IMR-90 (cell line): ENCODE data around the gene FKBP10. TPM values are rescaled to one million over a fixed set of nuclear protein-coding genes. Genes with fewer than 3 reads are reported as not detected.

ENCODE experiments used
- ATAC-seq: fragments of 200-7000 bp; cut with Tn5 transposase; 2 replicates; pipeline ENCODE4 v1.9.1; 2020; ENCODE audit warnings: low read depth, mild to moderate bottlenecking, moderate library complexity
- BruUV-seq: library from RNA; stranded (reverse); fragments of 400-500 nt; replicated peaks from 2 replicates; lab custom pipeline; 2021; lab: Mats Ljungman, UMichigan
- CTCF ChIA-PET: fragments of 300-600 bp; formaldehyde crosslinking; extraction: SDS; loops from one replicate; lab custom pipeline; 2021; ENCODE audit warnings: antibody characterized with exemption; lab: Yijun Ruan, JAX
- POLR2A ChIA-PET: fragments of 300-600 bp; sonication (Branson Sonifier 250); formaldehyde crosslinking; loops from one replicate; lab custom pipeline; 2022; ENCODE audit warnings: antibody characterized with exemption; ENCODE audit not compliant: unreplicated experiment; lab: Charles Lee
- DNase-seq: peaks from one replicate; pipeline ENCODE4 v3.0.0; 2013
- H2AFZ ChIP-seq: replicated peaks from 2 replicates; pipeline ENCODE3; 2013; ENCODE audit warnings: low read length, mild to moderate bottlenecking; ENCODE audit not compliant: poor library complexity
- H2AK5ac ChIP-seq: 2 replicates; pipeline ENCODE4 v1.6.1; 2013; ENCODE audit warnings: low read depth, low read length, inconsistent platforms
- H2AK9ac ChIP-seq: replicated peaks from 2 replicates; pipeline ENCODE3; 2013; ENCODE audit warnings: mild to moderate bottlenecking, low read depth, low read length, moderate library complexity; ENCODE audit not compliant: poor library complexity
- H2BK120ac ChIP-seq: 2 replicates; pipeline ENCODE4 v1.6.1; 2013; ENCODE audit warnings: low read depth, low read length, inconsistent platforms
- H2BK15ac ChIP-seq: 3 replicates; pipeline ENCODE4 v1.6.1; 2013; ENCODE audit warnings: low read depth, low read length, inconsistent platforms
- H2BK20ac ChIP-seq: 2 replicates; pipeline ENCODE4 v1.6.1; 2013; ENCODE audit warnings: low read depth, mild to moderate bottlenecking, inconsistent platforms, low read length, moderate library complexity
- H2BK5ac ChIP-seq: 2 replicates; pipeline ENCODE4 v1.6.1; 2013; ENCODE audit warnings: mild to moderate bottlenecking, low read depth, low read length, inconsistent platforms; ENCODE audit not compliant: poor library complexity, severe bottlenecking
- H3K14ac ChIP-seq: replicated peaks from 2 replicates; pipeline ENCODE4 v1.6.1; 2013; ENCODE audit warnings: low read depth, low read length, inconsistent platforms
- H3K18ac ChIP-seq: 2 replicates; pipeline ENCODE4 v1.6.1; 2013; ENCODE audit warnings: low read depth, low read length, control low read depth
- H3K23ac ChIP-seq: 2 replicates; pipeline ENCODE4 v1.6.1; 2013; ENCODE audit warnings: low read depth, low read length, inconsistent platforms
- H3K27ac ChIP-seq: 2 replicates; pipeline ENCODE4 v1.5.1; 2013; ENCODE audit warnings: mild to moderate bottlenecking, control low read depth, low read length; ENCODE audit not compliant: insufficient read depth
- H3K27me3 ChIP-seq: 2 replicates; pipeline ENCODE4 v1.6.1; 2013; ENCODE audit warnings: low read length; ENCODE audit not compliant: control insufficient read depth, insufficient read depth
- H3K36me3 ChIP-seq: 2 replicates; pipeline ENCODE4 v1.6.1; 2013; ENCODE audit warnings: low read length, mixed read lengths; ENCODE audit not compliant: control insufficient read depth, insufficient read depth
- H3K4ac ChIP-seq: 2 replicates; pipeline ENCODE4 v1.6.1; 2013; ENCODE audit warnings: low read depth, low read length, inconsistent platforms
- H3K4me1 ChIP-seq: 2 replicates; pipeline ENCODE4 v1.6.1; 2013; ENCODE audit warnings: low read length, mixed read lengths; ENCODE audit not compliant: control insufficient read depth, insufficient read depth
- H3K4me2 ChIP-seq: 2 replicates; pipeline ENCODE4 v1.6.1; 2013; ENCODE audit warnings: low read depth, mild to moderate bottlenecking, control low read depth, low read length, moderate library complexity
- H3K4me3 ChIP-seq: 2 replicates; pipeline ENCODE4 v1.5.1; 2013; ENCODE audit warnings: low read depth, mild to moderate bottlenecking, control low read depth, low read length, moderate library complexity; ENCODE audit not compliant: insufficient read depth
- H3K56ac ChIP-seq: 2 replicates; pipeline ENCODE4 v1.6.1; 2013; ENCODE audit warnings: low read length, inconsistent platforms; ENCODE audit not compliant: insufficient read depth; ENCODE audit errors: extremely low read depth
- H3K79me1 ChIP-seq, 2 experiments: 2 replicates each; pipeline ENCODE4 v1.6.1; 2013; ENCODE audit warnings: low read length in 2 of 2, inconsistent platforms in 1 of 2, low read depth in 1 of 2
- H3K9ac ChIP-seq: 2 replicates; pipeline ENCODE4 v1.6.1; 2013; ENCODE audit warnings: low read depth, low read length, control low read depth
- H3K9me1 ChIP-seq: 2 replicates; pipeline ENCODE4 v1.6.1; 2013; ENCODE audit warnings: low read length, inconsistent platforms; ENCODE audit not compliant: insufficient read depth
- H3K9me3 ChIP-seq: 2 replicates; pipeline ENCODE4 v1.6.1; 2013; ENCODE audit warnings: low read length; ENCODE audit not compliant: control insufficient read depth, insufficient read depth
- H4K20me1 ChIP-seq: 2 replicates; pipeline ENCODE4 v1.6.1; 2013; ENCODE audit warnings: low read length, inconsistent platforms; ENCODE audit not compliant: insufficient read depth
- H4K5ac ChIP-seq: 2 replicates; pipeline ENCODE4 v1.6.1; 2013; ENCODE audit warnings: mild to moderate bottlenecking, low read depth, low read length, control low read depth
- H4K8ac ChIP-seq, 2 experiments: 2 replicates each; pipeline ENCODE4 v1.6.1; 2013; ENCODE audit warnings: low read depth in 2 of 2, low read length in 2 of 2, control low read depth in 1 of 2, inconsistent platforms in 1 of 2
- H4K91ac ChIP-seq: 2 replicates; pipeline ENCODE4 v1.6.1; 2013; ENCODE audit warnings: low read depth, low read length, inconsistent platforms; ENCODE audit not compliant: insufficient read depth
- BHLHE40 ChIP-seq: fragments of 150-350 bp; IDR thresholded peaks from 2 replicates; pipeline ENCODE4 v1.6.1; 2016; ENCODE audit warnings: mild to moderate bottlenecking, low read depth, low read length
- CEBPB ChIP-seq: IDR thresholded peaks from 2 replicates; pipeline ENCODE4 v1.6.1; 2012; ENCODE audit warnings: low read depth, low read length, improper control_type of control experiment
- CHD1 ChIP-seq: IDR thresholded peaks from 2 replicates; pipeline ENCODE4 v1.6.1; 2012; ENCODE audit warnings: low read depth, low read length, improper control_type of control experiment
- ELK1 ChIP-seq: fragments of 150-350 bp; IDR thresholded peaks from 2 replicates; pipeline ENCODE4 v1.6.1; 2016; ENCODE audit warnings: low read depth, mild to moderate bottlenecking, low read length, moderate library complexity, borderline replicate concordance
- FOS ChIP-seq: fragments of 150-350 bp; IDR thresholded peaks from 2 replicates; pipeline ENCODE4 v1.6.1; 2016; ENCODE audit warnings: low read depth, low read length
- MAFK ChIP-seq: IDR thresholded peaks from 2 replicates; pipeline ENCODE4 v1.6.1; 2012; ENCODE audit warnings: low read depth, low read length, improper control_type of control experiment
- MAZ ChIP-seq: IDR thresholded peaks from 2 replicates; pipeline ENCODE4 v1.6.1; 2012; ENCODE audit warnings: low read depth, mild to moderate bottlenecking, low read length, improper control_type of control experiment, moderate library complexity, borderline replicate concordance
- MXI1 ChIP-seq: IDR thresholded peaks from 2 replicates; pipeline ENCODE4 v1.6.1; 2012; ENCODE audit warnings: low read depth, mild to moderate bottlenecking, low read length, moderate library complexity, borderline replicate concordance
- NFE2L2 ChIP-seq: fragments of 150-350 bp; IDR thresholded peaks from 2 replicates; pipeline ENCODE4 v1.6.1; 2016; ENCODE audit warnings: low read depth, mild to moderate bottlenecking, low read length
- POLR2A ChIP-seq: IDR thresholded peaks from 2 replicates; pipeline ENCODE4 v1.6.1; 2012; ENCODE audit warnings: mild to moderate bottlenecking, low read depth, low read length
- RAD21 ChIP-seq: IDR thresholded peaks from 2 replicates; pipeline ENCODE4 v1.6.1; 2012; ENCODE audit warnings: low read length, improper control_type of control experiment
- RCOR1 ChIP-seq: IDR thresholded peaks from 2 replicates; pipeline ENCODE4 v1.6.1; 2012; ENCODE audit warnings: mild to moderate bottlenecking, low read length, improper control_type of control experiment; ENCODE audit not compliant: insufficient replicate concordance
- RFX5 ChIP-seq: IDR thresholded peaks from 2 replicates; pipeline ENCODE4 v1.8.0; 2012; ENCODE audit warnings: low read depth, mild to moderate bottlenecking, low read length, moderate library complexity
- WGBS, 2 experiments: methylation state at CpG; one replicate each; pipeline versions ENCODE4 v1.1.5 to v1.1.7; 2013; ENCODE audit warnings: missing lambda C conversion rate in 2 of 2; ENCODE audit not compliant: insufficient read length in 1 of 2; ENCODE audit errors: extremely low coverage in 2 of 2; 5-methylcytosine and 5-hydroxymethylcytosine counted together
- dilution Hi-C: fragments of 300-500 bp; cut with HindIII; formaldehyde crosslinking; loops from one replicate; pipeline ENCODE4 v1.14.3; 2018; ENCODE audit warnings: low sequenced_read_pairs; ENCODE audit not compliant: unreplicated experiment
- in situ Hi-C: fragments of 300-500 bp; cut with MboI; formaldehyde crosslinking; loops from 3 replicates; pipeline ENCODE4 v1.14.3; 2019; ENCODE audit warnings: low sequenced_read_pairs, inconsistent platforms, mixed read lengths
- intact Hi-C: fragments of 100-400 bp; cut with micrococcal nuclease; formaldehyde crosslinking; loops from 2 replicates; pipeline ENCODE4 v1.10.0; 2022
- polyA plus RNA-seq, 3 experiments: library from polyadenylated mRNA; depleted of rRNA; stranded (reverse); fragments of >200 nt; gene quantifications; 2 replicates each; pipeline ENCODE4 v1.2.3, GENCODE V29; 2012; ENCODE audit warnings: low replicate concordance in 1 of 3
- total RNA-seq: library from RNA; depleted of rRNA; stranded (reverse); fragments of >200 nt; gene quantifications from 2 replicates; pipeline ENCODE4 v1.2.3, GENCODE V29; 2012
- TF ChIP-seq, protein P1 (sequence below): fragments of 150-350 bp; IDR thresholded peaks from 2 replicates; pipeline ENCODE4 v1.6.1; 2017; ENCODE audit warnings: mild to moderate bottlenecking, antibody characterized with exemption, low read length, low read depth

FKBP10 gene
- total and polyA plus RNA-seq, 2 of the 4 experiments (the other 2 are of a cell fraction), result 170 to 984 TPM

GRCh38 chr17:41814195-41814594 is 1.4 kb downstream of the FKBP10 start:
- in situ Hi-C loops, result no loop called here
- Histone ChIP-seq H2BK5ac (peak overlapping the region; percentile 94), H3K9ac (peak overlapping the region; percentile 96), H2AK5ac (peak overlapping the region; percentile 93), H3K4me1 (peaks cover 23% of the 10 kb centered on the region), H3K56ac (peak overlapping the region; percentile 96), H2BK15ac (no peak overlapping the region), H4K91ac (peak overlapping the region; percentile 95), H3K4me3 (peak overlapping the region; percentile 88), H2AK9ac (peak overlapping the region; percentile 100), H3K14ac (peak overlapping the region; percentile 100), H2BK20ac (no peak overlapping the region), H4K8ac (peak overlapping the region; percentile 92 to 94; a peak in 3 of 4 replicates), H3K9me1 (peaks cover 30% of the 10 kb centered on the region), H4K5ac (peak overlapping the region; percentile 92), H3K4ac (peak overlapping the region; percentile 100), H3K27me3 (no peaks in the 10 kb centered on the region), H3K27ac (peak overlapping the region; percentile 93), H3K23ac (peak overlapping the region; percentile 95), H3K18ac (peak overlapping the region; percentile 22), H3K36me3 (peaks cover 19% of the 10 kb centered on the region), H3K9me3 (no peaks in the 10 kb centered on the region), H4K20me1 (peaks cover 52% of the 10 kb centered on the region), H2BK120ac (peak overlapping the region; percentile 45; the same call in 1 of the 2 replicates), H3K79me1 (peaks cover 22 to 87% of the 10 kb centered on the region in 2 experiments), H2AFZ (peak overlapping the region; percentile 94), H3K4me2 (peak overlapping the region; percentile 94)
- dilution Hi-C loops, result no loop called here
- intact Hi-C loops, result no loop called here
- no peak for ATAC-seq
- DNase-seq, result peak; percentile 36
- POLR2A ChIA-PET, result interaction anchor here (1.2 kb wide), 1 partner anchor 10 kb away, joined by 3 read pairs; no protein-coding TSS in a partner anchor
- no peak for TF ChIP-seq RFX5
- TF ChIP-seq FOS, result no peak
- TF ChIP-seq ELK1, result no peak
- no peak for TF ChIP-seq MXI1
- TF ChIP-seq NFE2L2, result no peak
- TF ChIP-seq MAFK, result no peak
- TF ChIP-seq BHLHE40, result no peak
- TF ChIP-seq RAD21, result no peak
- no peak for TF ChIP-seq CHD1
- TF ChIP-seq CEBPB, result no peak
- TF ChIP-seq, protein P1, sequence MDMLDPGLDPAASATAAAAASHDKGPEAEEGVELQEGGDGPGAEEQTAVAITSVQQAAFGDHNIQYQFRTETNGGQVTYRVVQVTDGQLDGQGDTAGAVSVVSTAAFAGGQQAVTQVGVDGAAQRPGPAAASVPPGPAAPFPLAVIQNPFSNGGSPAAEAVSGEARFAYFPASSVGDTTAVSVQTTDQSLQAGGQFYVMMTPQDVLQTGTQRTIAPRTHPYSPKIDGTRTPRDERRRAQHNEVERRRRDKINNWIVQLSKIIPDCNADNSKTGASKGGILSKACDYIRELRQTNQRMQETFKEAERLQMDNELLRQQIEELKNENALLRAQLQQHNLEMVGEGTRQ, result no peak
- TF ChIP-seq MAZ, result no peak
- no peak for TF ChIP-seq POLR2A
- no peak for TF ChIP-seq RCOR1
- WGBS, 2 experiments, result no CpG with 5 or more reads among the region's 1 CpG
- no TSS peak for BruUV-seq
- CTCF ChIA-PET, result no interaction called here
